MM.1S (cell line): Measurements from ENCODE around the gene MRNIP.

ENCODE experiments used
- DNase-seq: peaks from one replicate; pipeline ENCODE4 v3.0.0-alpha.2; 2015
- H2AFZ ChIP-seq: fragments of 300-600 bp; sonication (generic); 2 replicates; pipeline ENCODE4 v1.6.0; 2016; ENCODE audit warnings: antibody characterized with exemption, low read length
- H3F3A ChIP-seq: fragments of 300-600 bp; sonication (generic); 2 replicates; pipeline ENCODE4 v1.6.1; 2016; ENCODE audit warnings: mild to moderate bottlenecking, antibody characterized with exemption, low read length, moderate library complexity, mixed read lengths; ENCODE audit not compliant: insufficient read depth
- H3K27ac ChIP-seq: fragments of 300-600 bp; sonication (generic); 2 replicates; pipeline ENCODE4 v1.5.1; 2016; ENCODE audit warnings: mild to moderate bottlenecking, low read length
- H3K27me3 ChIP-seq: fragments of 300-600 bp; sonication (generic); replicated peaks from 2 replicates; pipeline ENCODE4 v1.6.0; 2016; ENCODE audit warnings: low read length; ENCODE audit not compliant: insufficient read depth
- H3K36me3 ChIP-seq: fragments of 300-600 bp; sonication (generic); replicated peaks from 2 replicates; pipeline ENCODE4 v1.6.1; 2016; ENCODE audit warnings: mild to moderate bottlenecking, low read length, mixed read lengths; ENCODE audit not compliant: insufficient read depth
- H3K4me1 ChIP-seq: fragments of 300-600 bp; sonication (generic); 2 replicates; pipeline ENCODE4 v1.6.1; 2016; ENCODE audit warnings: low read length, mixed read lengths
- H3K4me2 ChIP-seq: fragments of 300-600 bp; sonication (generic); 2 replicates; pipeline ENCODE4 v1.6.0; 2016; ENCODE audit warnings: low read depth, low read length
- H3K4me3 ChIP-seq: fragments of 300-600 bp; sonication (generic); 2 replicates; pipeline ENCODE4 v1.5.1; 2016; ENCODE audit warnings: low read length, mixed read lengths
- H3K79me2 ChIP-seq: fragments of 300-600 bp; sonication (generic); 2 replicates; pipeline ENCODE4 v1.6.1; 2016; ENCODE audit warnings: mixed run types, low read length, mixed read lengths
- H3K9ac ChIP-seq: fragments of 300-600 bp; sonication (generic); 2 replicates; pipeline ENCODE4 v1.6.1; 2016; ENCODE audit warnings: low read length, mixed read lengths
- H3K9me2 ChIP-seq: fragments of 300-600 bp; sonication (generic); replicated peaks from 2 replicates; pipeline ENCODE4 v1.6.1; 2016; ENCODE audit warnings: mild to moderate bottlenecking, low read length, mixed read lengths; ENCODE audit not compliant: insufficient read depth
- H3K9me3 ChIP-seq: fragments of 300-600 bp; sonication (generic); replicated peaks from 2 replicates; pipeline ENCODE4 v1.6.1; 2016; ENCODE audit warnings: mild to moderate bottlenecking, low read length, mixed read lengths; ENCODE audit not compliant: insufficient read depth
- H4K20me1 ChIP-seq: fragments of 300-600 bp; sonication (generic); 2 replicates; pipeline ENCODE4 v1.6.1; 2016; ENCODE audit warnings: mild to moderate bottlenecking, low read length, moderate library complexity, mixed read lengths; ENCODE audit not compliant: insufficient read depth
- CTCF ChIP-seq: fragments of 300-600 bp; sonication (generic); IDR thresholded peaks from 2 replicates; pipeline ENCODE4 v1.5.1; 2016; ENCODE audit warnings: antibody characterized with exemption, low read length, mixed read lengths
- EZH2 ChIP-seq: fragments of 300-600 bp; sonication (generic); optimal IDR thresholded peaks from 2 replicates; pipeline ENCODE3; 2017; ENCODE audit warnings: low read depth, mild to moderate bottlenecking, antibody characterized with exemption, low read length, mixed read lengths
- EZH2phosphoT487 ChIP-seq: fragments of 300-600 bp; sonication (generic); IDR thresholded peaks from 2 replicates; pipeline ENCODE4 v1.6.1; 2018; ENCODE audit warnings: antibody characterized with exemption, low read length

MRNIP gene

GRCh38 chr5:179822444-179822990 is 36.1 kb downstream of the MRNIP start:
- H3K4me1 ChIP-seq = peaks cover 31% of the 10 kb centered on the region

GRCh38 chr5:179822059-179822432 is 36.6 kb downstream of the MRNIP start:
- Histone ChIP-seq H3K4me3 (peak overlapping the region; percentile 96), H3K9ac (peak overlapping the region; percentile 40; the same call in 1 of the 2 replicates), H2AFZ (no peak overlapping the region), H3K4me1 (peaks cover 31% of the 10 kb centered on the region), H3F3A (peaks cover 32% of the 10 kb centered on the region), H4K20me1 (peaks cover 26% of the 10 kb centered on the region), H3K79me2 (peaks cover 78% of the 10 kb centered on the region), H3K9me3 (no peaks in the 10 kb centered on the region), H3K36me3 (peaks cover 18% of the 10 kb centered on the region), H3K27me3 (no peaks in the 10 kb centered on the region), H3K4me2 (peak overlapping the region; percentile 90), H3K9me2 (no peaks in the 10 kb centered on the region), H3K27ac (peak overlapping the region; percentile 98; the same call in 1 of the 2 replicates)
- TF ChIP-seq EZH2 (no peak), EZH2phosphoT487 (no peak), CTCF (no peak)
- no peak for DNase-seq

More at GRCh38 chr5:179822444-179822990, 36.1 kb downstream of the MRNIP start:
- H3K27ac ChIP-seq = peak overlapping the region; percentile 98; the same call in 1 of the 2 replicates
- DNase-seq = no peak
- no peak overlapping the region for H2AFZ ChIP-seq
- no peak for TF ChIP-seq EZH2phosphoT487
- no peak for TF ChIP-seq EZH2
- TF ChIP-seq CTCF = no peak
- no peaks in the 10 kb centered on the region for H3K9me2 ChIP-seq
- peaks cover 27% of the 10 kb centered on the region for H4K20me1 ChIP-seq
- H3K4me2 ChIP-seq = peak overlapping the region; percentile 90
- H3K9me3 ChIP-seq = no peaks in the 10 kb centered on the region
- peaks cover 33% of the 10 kb centered on the region for H3F3A ChIP-seq
- H3K27me3 ChIP-seq = no peaks in the 10 kb centered on the region
- peak overlapping the region; percentile 40; the same call in 1 of the 2 replicates for H3K9ac ChIP-seq
- H3K79me2 ChIP-seq = peaks cover 83% of the 10 kb centered on the region
- H3K4me3 ChIP-seq = peak overlapping the region; percentile 96
- H3K36me3 ChIP-seq = peaks cover 19% of the 10 kb centered on the region

- Histone ChIP-seq H3K9ac (peak overlapping the region; percentile 100), H3K9me3 (no peaks in the 10 kb centered on the region), H3K79me2 (peaks cover 72% of the 10 kb centered on the region), H3F3A (peaks cover 32% of the 10 kb centered on the region), H4K20me1 (peaks cover 26% of the 10 kb centered on the region), H3K27ac (peak overlapping the region; percentile 98), H3K9me2 (no peaks in the 10 kb centered on the region), H3K4me3 (peak overlapping the region; percentile 96), H3K4me2 (peak overlapping the region; percentile 90), H3K27me3 (no peaks in the 10 kb centered on the region), H2AFZ (no peak overlapping the region), H3K36me3 (peaks cover 18% of the 10 kb centered on the region), H3K4me1 (peaks cover 31% of the 10 kb centered on the region)
- TF ChIP-seq EZH2 (no peak), CTCF (no peak; the same call in 1 of the 2 replicates), EZH2phosphoT487 (no peak)
- DNase-seq = peak; percentile 85
Measured at GRCh38 chr5:179821298-179822058, 37.1 kb downstream of the MRNIP start.
